Subcutaneous adipose tissue (tissue), 4 donors: ENCODE data around the gene TUBGCP2. TPM values are rescaled to one million over a fixed set of nuclear protein-coding genes. Genes with fewer than 3 reads are reported as not detected.

Experiments used
- total RNA-seq, 4 donors: library from RNA; depleted of rRNA; stranded (reverse); fragments of >200 nt; gene quantifications; one replicate each; pipeline ENCODE4 v1.1.0, GENCODE V29; 2016
- TF ChIP-seq, protein P1 (sequence below): fragments of 450-650 bp; IDR thresholded peaks from one replicate; pipeline ENCODE4 v1.5.1; 2016; ENCODE audit warnings: low read depth, mild to moderate bottlenecking, control low read depth, antibody characterized with exemption, moderate library complexity

TUBGCP2 gene
- total RNA-seq, 4 donors from 2014 or later, result 24.5 to 43.9 (median 36.8) TPM

DNA sequence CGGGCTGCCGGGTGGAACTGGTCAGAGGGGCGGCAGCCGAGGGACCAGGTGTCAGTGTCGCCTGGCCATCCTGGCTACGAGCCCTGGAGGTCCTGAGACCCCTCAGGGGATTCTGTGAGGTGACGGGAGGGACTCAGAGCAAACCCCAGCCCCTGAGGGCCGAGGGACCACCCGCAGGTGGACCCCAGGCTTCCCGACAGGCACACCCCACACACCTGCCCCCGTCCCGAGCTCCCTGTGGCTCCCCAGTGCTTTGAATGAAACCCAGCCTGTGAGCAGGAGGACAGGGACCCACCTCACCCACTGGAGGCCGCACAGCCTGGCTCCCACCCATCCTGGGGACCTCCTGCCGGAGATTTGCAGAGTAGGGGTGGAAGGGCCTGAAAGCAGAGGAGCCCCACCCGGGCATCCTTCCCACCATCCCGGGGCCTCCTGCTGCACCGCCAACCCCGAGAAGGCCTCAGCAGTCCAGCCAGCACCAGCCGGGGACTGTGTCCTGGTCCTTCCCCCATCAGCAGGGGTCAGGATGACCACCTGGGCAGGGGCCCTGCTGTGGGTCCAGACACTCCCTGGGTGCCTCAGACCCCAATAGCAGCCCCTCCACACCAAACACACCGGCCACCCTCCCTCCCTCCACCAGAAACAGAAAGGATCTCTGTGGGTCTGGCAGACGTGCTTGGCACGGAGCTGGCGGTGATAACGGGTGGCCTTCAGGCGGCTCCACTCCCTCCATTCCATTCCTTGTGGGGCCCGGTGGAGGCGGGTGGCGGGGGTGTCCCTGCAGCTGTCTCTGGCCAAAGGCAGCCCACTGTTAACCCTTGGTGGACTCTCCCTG lies 57.1 kb downstream of the TUBGCP2 start:
- TF ChIP-seq, protein P1, sequence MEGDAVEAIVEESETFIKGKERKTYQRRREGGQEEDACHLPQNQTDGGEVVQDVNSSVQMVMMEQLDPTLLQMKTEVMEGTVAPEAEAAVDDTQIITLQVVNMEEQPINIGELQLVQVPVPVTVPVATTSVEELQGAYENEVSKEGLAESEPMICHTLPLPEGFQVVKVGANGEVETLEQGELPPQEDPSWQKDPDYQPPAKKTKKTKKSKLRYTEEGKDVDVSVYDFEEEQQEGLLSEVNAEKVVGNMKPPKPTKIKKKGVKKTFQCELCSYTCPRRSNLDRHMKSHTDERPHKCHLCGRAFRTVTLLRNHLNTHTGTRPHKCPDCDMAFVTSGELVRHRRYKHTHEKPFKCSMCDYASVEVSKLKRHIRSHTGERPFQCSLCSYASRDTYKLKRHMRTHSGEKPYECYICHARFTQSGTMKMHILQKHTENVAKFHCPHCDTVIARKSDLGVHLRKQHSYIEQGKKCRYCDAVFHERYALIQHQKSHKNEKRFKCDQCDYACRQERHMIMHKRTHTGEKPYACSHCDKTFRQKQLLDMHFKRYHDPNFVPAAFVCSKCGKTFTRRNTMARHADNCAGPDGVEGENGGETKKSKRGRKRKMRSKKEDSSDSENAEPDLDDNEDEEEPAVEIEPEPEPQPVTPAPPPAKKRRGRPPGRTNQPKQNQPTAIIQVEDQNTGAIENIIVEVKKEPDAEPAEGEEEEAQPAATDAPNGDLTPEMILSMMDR, result no peak

DNA sequence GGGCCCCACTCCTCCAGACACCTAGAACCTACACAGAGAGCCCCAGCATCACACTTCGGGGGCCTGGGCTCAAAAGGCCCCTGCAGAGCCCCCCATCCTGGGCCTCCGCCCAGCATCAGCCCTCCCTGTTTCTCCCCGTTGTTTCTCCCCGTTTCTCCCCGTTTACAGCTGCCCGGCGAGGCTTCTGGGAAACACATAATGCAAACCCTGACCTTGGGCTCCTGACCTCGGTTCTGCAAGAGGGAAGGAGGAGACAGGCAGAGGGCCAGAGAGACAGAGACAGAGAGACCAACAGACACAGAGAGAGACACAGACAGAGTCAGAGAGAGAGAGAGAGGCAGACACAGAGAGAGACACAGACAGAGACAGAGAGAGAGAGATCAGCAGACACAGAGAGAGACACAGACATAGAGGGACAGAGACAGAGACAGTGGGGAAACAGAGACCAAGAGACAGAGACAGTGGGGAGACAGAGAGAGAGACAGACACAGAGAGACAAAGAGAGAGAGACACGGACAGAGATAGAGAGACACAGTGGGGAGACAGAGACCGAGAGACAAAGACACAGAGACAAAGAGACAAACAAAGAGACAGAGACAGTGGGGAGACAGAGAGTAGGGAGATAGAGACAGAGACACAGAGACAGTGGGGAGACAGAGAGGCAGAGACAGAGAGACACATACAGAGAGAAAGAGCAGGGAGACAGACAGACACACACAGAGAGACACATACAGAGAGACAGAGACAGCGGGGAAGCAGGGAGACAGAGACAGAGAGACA lies 58.5 kb downstream of the TUBGCP2 start:
- TF ChIP-seq, protein P1, result no peak

DNA sequence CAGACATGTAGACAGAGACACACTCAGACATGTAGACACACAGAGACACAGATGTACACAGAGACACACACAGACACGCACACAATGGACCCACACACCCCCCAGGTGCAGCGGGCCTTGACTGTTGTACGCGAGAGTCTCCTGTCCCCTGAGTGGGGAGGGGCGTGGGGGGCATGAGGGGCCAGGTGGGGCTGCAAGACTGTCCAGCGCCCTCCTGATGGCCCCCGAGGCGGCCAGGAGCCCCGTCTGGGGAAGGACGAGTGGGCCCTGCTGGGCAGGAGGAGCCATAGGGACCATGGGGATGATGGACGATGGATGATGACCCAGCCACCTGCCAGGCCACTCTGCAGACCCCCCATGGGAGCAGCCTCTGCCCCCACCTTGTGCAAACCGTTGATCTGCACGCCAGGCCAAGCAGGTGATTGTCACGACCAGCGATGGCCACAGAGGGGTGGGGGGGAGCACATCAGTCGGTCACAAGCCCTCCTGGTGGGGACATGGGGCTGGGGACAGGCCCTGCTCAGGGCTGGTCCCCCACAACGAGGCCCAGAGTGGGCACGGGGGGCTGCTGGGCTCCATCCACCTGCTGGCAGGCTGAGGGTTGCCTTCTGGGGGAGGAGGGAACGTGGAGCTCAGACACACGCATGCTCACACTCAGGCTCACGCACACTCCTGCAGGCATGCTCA lies 59.4 kb downstream of the TUBGCP2 start:
- TF ChIP-seq, protein P1, result no peak

DNA sequence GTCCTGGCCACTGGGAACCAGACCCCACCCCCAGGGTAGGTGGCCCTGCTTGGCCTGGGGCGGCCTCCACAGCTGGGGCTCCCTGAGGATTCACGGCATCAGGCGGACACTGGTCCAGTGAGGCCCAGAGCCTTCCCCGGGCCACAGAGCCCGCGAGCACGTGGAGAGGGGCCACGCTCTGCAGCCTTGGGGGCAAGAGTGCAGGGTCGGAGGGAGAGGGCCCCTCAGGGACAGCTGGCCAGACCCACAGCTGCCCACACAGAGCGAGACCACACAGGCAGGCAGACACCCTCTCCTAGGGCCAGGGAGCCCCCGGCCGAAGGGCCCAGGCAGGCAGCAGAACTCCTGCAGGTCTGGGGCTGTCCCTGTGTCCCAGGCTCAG lies 60.3 kb downstream of the TUBGCP2 start:
- TF ChIP-seq, protein P1, result no peak

DNA sequence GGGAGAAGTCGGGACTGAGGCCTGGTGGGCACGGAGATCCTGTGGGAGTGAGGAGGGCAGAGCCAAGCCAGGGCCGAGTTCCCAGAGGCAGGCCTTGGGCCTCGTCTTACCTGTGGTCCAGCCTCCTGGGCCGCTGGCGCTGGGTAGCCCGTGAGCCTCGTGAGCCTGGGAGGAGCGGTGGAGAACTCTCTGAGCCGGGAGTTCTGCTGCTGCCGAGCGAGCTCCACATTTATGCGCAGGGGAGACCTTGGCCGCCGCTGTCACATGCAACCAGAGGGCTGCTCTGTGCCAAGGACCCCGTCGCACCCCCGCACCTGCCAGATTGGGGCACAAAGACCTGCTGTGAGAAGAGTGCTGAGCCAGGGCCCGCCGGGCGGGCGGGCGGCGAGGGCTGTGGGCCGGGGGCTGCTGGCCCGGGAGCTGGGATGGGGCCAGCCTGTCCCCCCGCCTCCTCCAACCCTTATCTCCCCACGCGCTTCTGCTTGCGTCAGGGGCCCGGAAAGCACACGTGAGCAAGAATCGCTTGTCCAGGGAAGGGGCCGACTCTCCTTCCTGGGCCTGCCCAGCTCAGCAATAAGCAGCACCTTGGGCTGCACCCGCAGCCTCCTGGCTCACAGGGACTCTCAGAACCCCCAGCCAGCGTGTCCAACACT lies 60.9 kb downstream of the TUBGCP2 start:
- TF ChIP-seq, protein P1, result no peak

DNA sequence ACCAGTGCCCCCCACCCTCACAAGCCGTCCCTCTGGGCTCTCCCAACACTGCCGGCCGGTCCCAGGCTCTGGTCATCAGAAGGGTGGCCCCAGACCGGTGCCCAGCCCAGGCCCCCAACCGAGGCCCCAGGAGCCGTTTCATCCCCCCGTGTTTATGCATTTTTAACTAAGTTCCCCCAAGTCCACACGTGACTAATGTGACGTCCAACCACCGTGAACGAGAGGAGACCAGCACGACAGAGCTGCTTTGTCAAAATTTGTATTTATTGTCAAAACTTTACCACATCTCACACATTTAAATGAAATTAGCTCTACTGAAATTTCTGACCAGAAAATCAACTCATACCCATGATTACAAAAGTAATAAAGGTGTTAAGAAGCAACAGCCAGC lies 62.4 kb downstream of the TUBGCP2 start:
- TF ChIP-seq, protein P1, result no peak
